Hippocampal formation (tissue), 2 donors: ENCODE data around the gene CYP8B1.

ENCODE experiments used
- DNase-seq, 2 donors: peaks; one replicate each; lab custom pipeline; 2025; lab: John Stamatoyannopoulos, UW

CYP8B1 gene

DNA sequence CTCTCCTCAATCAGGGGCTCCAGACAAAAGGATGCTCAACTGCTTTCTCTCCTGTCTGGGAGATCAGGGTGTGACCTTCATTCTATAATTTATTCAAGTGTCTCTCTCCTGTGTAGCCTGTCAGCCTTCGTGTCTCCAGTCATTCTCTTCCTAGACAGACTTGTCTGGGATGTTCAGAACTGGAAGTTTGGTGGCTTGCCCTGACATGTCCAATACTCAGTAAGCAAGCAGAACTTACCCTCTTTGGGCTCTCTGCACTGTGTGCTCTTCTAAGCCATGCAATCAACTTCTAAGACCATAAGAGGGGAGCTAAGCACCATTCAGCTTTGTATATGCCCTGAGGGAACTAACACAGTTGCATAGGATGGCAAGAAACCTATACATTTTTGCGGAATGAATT, 52.3 kb downstream of the CYP8B1 start:
- no peak for DNase-seq

DNA sequence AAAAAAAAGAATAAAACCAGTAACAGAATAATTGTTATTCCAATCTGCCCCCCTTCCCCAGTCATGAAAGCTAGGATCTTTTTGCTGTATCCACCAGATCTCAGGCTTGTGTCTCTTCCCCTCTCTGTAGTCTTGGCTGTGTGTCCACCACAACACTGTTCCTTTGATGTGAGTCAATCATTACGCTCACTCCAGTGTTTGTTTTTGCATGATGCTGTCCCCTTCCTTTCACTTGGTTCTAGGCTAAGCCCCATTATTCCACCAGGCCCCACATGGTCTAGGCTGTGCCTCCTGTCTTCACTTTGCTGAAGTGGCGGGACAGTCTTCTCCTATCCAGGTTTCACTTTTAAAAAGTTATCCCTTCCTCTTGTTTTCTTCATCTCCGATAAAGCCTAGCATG, 52.9 kb downstream of the CYP8B1 start:
- DNase-seq: no peak
